H1 (cell line): Measurements from ENCODE around the gene MAP7D1. TPM values are rescaled to one million over a fixed set of nuclear protein-coding genes. Genes with fewer than 3 reads are reported as not detected.

Experiments
- ATF2 ChIP-seq: IDR thresholded peaks from 2 replicates; pipeline ENCODE4 v1.6.1; 2012; ENCODE audit warnings: low read length, inconsistent platforms
- GTF2F1 ChIP-seq: IDR thresholded peaks from 2 replicates; pipeline ENCODE4 v1.6.1; 2012; ENCODE audit warnings: low read depth, low read length, improper control_type of control experiment, borderline replicate concordance
- POLR2AphosphoS5 ChIP-seq: IDR thresholded peaks from 2 replicates; pipeline ENCODE4 v1.6.1; 2011; ENCODE audit warnings: low read depth, low read length
- SIN3A ChIP-seq, 2 experiments: IDR thresholded peaks in 1 of 2; conservative IDR thresholded peaks in 1 of 2; 2 replicates each; pipeline ENCODE4 v1.6.1; 2011 to 2012; ENCODE audit warnings: low read length in 2 of 2, improper control_type of control experiment in 1 of 2, low read depth in 1 of 2, mild to moderate bottlenecking in 1 of 2
- polyA plus RNA-seq, 7 experiments: library from polyadenylated mRNA; depleted of rRNA in 3 of 7; stranded (reverse) in 5 of 7; unstranded in 2 of 7; fragments of >200 nt in 5 of 7; fragments of 200-250 nt in 2 of 7; gene quantifications; 1 replicate in 5 of 7; 2 replicates in 1 of 7; 4 replicates in 1 of 7; pipeline versions ENCODE4 v1.2.1 to v1.2.3, GENCODE V29; 2011 to 2013; ENCODE audit warnings: missing spikeins in 2 of 7, mixed read lengths in 2 of 7
- total RNA-seq: library from RNA; stranded (reverse); fragmentation: NEBNext Ultra II Directional; extraction: Animal tissue kit (Norgen Biotek cat#: 25700); gene quantifications from 2 replicates; pipeline ENCODE4 v1.2.1, GENCODE V29; 2021

The MAP7D1 gene
- total and polyA plus RNA-seq, 2 of the 8 experiments (the other 6 are each of a cell fraction or from before 2014, with no cell fraction given) = 18.2 to 52.4 TPM

DNA sequence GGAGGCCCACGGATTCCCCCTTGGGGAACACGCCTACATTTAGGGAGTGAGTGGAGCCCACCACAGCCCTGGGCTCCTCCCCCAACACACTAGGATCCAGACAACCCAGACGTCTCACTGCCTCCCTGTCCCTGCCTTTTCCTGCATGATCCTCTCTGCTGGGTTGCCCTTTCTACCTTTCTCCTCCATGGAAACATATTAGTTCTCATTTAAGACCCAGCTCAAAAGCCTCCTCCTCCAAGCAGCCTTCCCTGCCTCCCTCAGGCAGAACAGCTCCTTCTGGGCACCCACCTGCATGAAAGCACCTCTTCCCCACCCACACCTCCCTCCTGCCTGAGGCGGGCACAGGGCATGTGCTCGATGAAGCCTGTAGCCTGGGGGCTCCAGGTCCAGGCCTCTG, 41.6 kb upstream of the MAP7D1 start (continued):
- TF ChIP-seq ATF2 = no peak
- TF ChIP-seq POLR2AphosphoS5 = no peak
- TF ChIP-seq GTF2F1 = no peak
- TF ChIP-seq SIN3A (conservative IDR thresholded peaks at IDR 0.05 in 1 of 2, IDR thresholded peaks at IDR 0.05 in 1 of 2; ENCODE audit: low read depth in 1 of 2, low read length in 2 of 2) = no peak
